H9 (cell line): Measurements from ENCODE around the gene FN1. TPM values are rescaled to one million over a fixed set of nuclear protein-coding genes. Genes with fewer than 3 reads are reported as not detected.

Experiments
- DNase-seq: peaks from one replicate; pipeline ENCODE4 v3.0.0-alpha.2; 2017
- H2AFZ ChIP-seq: one replicate; pipeline ENCODE4 v1.6.1; 2013; ENCODE audit warnings: mild to moderate bottlenecking, low read length, control low read depth, moderate library complexity
- H2AK5ac ChIP-seq: 2 replicates; pipeline ENCODE4 v1.6.1; 2013; ENCODE audit warnings: low read length, control low read depth, mixed read lengths; ENCODE audit not compliant: insufficient read length
- H2BK120ac ChIP-seq: one replicate; pipeline ENCODE4 v1.6.1; 2013; ENCODE audit warnings: low read depth, mild to moderate bottlenecking, low read length, control low read depth, inconsistent platforms; ENCODE audit not compliant: poor library complexity, severe bottlenecking
- H2BK12ac ChIP-seq: 2 replicates; pipeline ENCODE4 v1.6.1; 2013; ENCODE audit warnings: low read length, control low read depth, mixed read lengths, low read depth; ENCODE audit not compliant: insufficient read length
- H2BK15ac ChIP-seq: 2 replicates; pipeline ENCODE4 v1.6.1; 2013; ENCODE audit warnings: low read depth, low read length, control low read depth
- H2BK20ac ChIP-seq: one replicate; pipeline ENCODE4 v1.6.1; 2013; ENCODE audit warnings: low read depth, mild to moderate bottlenecking, low read length, control low read depth, inconsistent platforms; ENCODE audit not compliant: poor library complexity, severe bottlenecking
- H2BK5ac ChIP-seq: 2 replicates; pipeline ENCODE4 v1.6.1; 2013; ENCODE audit warnings: low read length, control low read depth, mixed read lengths; ENCODE audit not compliant: insufficient read length
- H3K14ac ChIP-seq: 2 replicates; pipeline ENCODE4 v1.6.1; 2013; ENCODE audit warnings: low read length, control low read depth; ENCODE audit not compliant: insufficient read depth
- H3K18ac ChIP-seq: 2 replicates; pipeline ENCODE4 v1.6.1; 2013; ENCODE audit warnings: low read depth, mild to moderate bottlenecking, mixed read lengths, low read length, control low read depth; ENCODE audit not compliant: insufficient read length
- H3K23ac ChIP-seq: 2 replicates; pipeline ENCODE4 v1.6.1; 2013; ENCODE audit warnings: low read length, control low read depth, mixed read lengths, low read depth; ENCODE audit not compliant: insufficient read length
- H3K23me2 ChIP-seq: 2 replicates; pipeline ENCODE4 v1.6.1; 2013; ENCODE audit warnings: low read depth, mild to moderate bottlenecking, mixed read lengths, low read length, control low read depth; ENCODE audit not compliant: insufficient read length, poor library complexity, severe bottlenecking
- H3K27ac ChIP-seq: 2 replicates; pipeline ENCODE4 v1.5.1; 2013; ENCODE audit warnings: low read length, control low read depth, mixed read lengths, low read depth; ENCODE audit not compliant: insufficient read length
- H3K27me3 ChIP-seq: 2 replicates; pipeline ENCODE4 v1.6.1; 2013; ENCODE audit warnings: low read length, control low read depth, inconsistent platforms; ENCODE audit not compliant: insufficient read depth
- H3K4ac ChIP-seq: 2 replicates; pipeline ENCODE4 v1.6.1; 2013; ENCODE audit warnings: low read depth, mild to moderate bottlenecking, control low read depth, inconsistent platforms, low read length, moderate library complexity
- H3K4me1 ChIP-seq: 2 replicates; pipeline ENCODE4 v1.6.1; 2013; ENCODE audit warnings: low read length, control low read depth, inconsistent platforms; ENCODE audit not compliant: insufficient read depth
- H3K4me2 ChIP-seq: 2 replicates; pipeline ENCODE4 v1.6.1; 2013; ENCODE audit warnings: low read length, control low read depth, mixed read lengths; ENCODE audit not compliant: insufficient read length, insufficient read depth
- H3K56ac ChIP-seq: 2 replicates; pipeline ENCODE4 v1.6.1; 2013; ENCODE audit warnings: low read depth, mild to moderate bottlenecking, mixed read lengths, low read length, control low read depth; ENCODE audit not compliant: insufficient read length
- H3K79me1 ChIP-seq: 2 replicates; pipeline ENCODE4 v1.6.1; 2013; ENCODE audit warnings: low read depth, mild to moderate bottlenecking, moderate library complexity, low read length, control low read depth, inconsistent platforms; ENCODE audit not compliant: insufficient read depth, poor library complexity, severe bottlenecking
- H3K79me2 ChIP-seq: 2 replicates; pipeline ENCODE4 v1.6.1; 2013; ENCODE audit warnings: low read length, control low read depth, inconsistent platforms; ENCODE audit not compliant: insufficient read depth
- H3K9ac ChIP-seq: 2 replicates; pipeline ENCODE4 v1.6.1; 2013; ENCODE audit warnings: low read length, control low read depth, mixed read lengths; ENCODE audit not compliant: insufficient read length; ENCODE audit errors: extremely low read depth
- H3K9me3 ChIP-seq: one replicate; pipeline ENCODE4 v1.6.1; 2013; ENCODE audit warnings: low read depth, low read length, inconsistent platforms; ENCODE audit not compliant: control insufficient read depth
- H3T11ph ChIP-seq: one replicate; pipeline ENCODE4 v1.6.1; 2013; ENCODE audit warnings: mild to moderate bottlenecking, low read length, control low read depth, inconsistent platforms
- H4K20me1 ChIP-seq: one replicate; pipeline ENCODE4 v1.6.1; 2013; ENCODE audit not compliant: control insufficient read depth, insufficient read length, insufficient read depth
- H4K5ac ChIP-seq: 2 replicates; pipeline ENCODE4 v1.6.1; 2013; ENCODE audit warnings: low read depth, mild to moderate bottlenecking, mixed read lengths, low read length, control low read depth; ENCODE audit not compliant: insufficient read length
- H4K8ac ChIP-seq: replicated peaks from 2 replicates; pipeline ENCODE4 v1.6.1; 2013; ENCODE audit warnings: low read length, control low read depth, mixed read lengths, low read depth; ENCODE audit not compliant: insufficient read length
- H4K91ac ChIP-seq: 2 replicates; pipeline ENCODE4 v1.6.1; 2013; ENCODE audit warnings: low read depth, mild to moderate bottlenecking, moderate library complexity, mixed read lengths, low read length, control low read depth; ENCODE audit not compliant: insufficient read length
- H3K27ac Mint-ChIP-seq, 3 experiments: 2 replicates in 2 of 3; 3 replicates in 1 of 3; pipeline ENCODE4 v1.8.0; 2020 to 2021; ENCODE audit warnings: mixed read lengths in 3 of 3, mild to moderate bottlenecking in 1 of 3, moderate library complexity in 1 of 3
- H3K27me3 Mint-ChIP-seq: 2 replicates; pipeline ENCODE4 v1.8.0; 2021; ENCODE audit warnings: low read depth, mild to moderate bottlenecking, moderate library complexity, mixed read lengths
- H3K36me3 Mint-ChIP-seq, 3 experiments: 2 replicates in 2 of 3; 3 replicates in 1 of 3; pipeline ENCODE4 v1.8.0; 2020 to 2021; ENCODE audit warnings: low read depth in 3 of 3, mixed read lengths in 3 of 3; ENCODE audit not compliant: insufficient read depth in 1 of 3
- H3K4me1 Mint-ChIP-seq, 2 experiments: 2 replicates each; pipeline ENCODE4 v1.8.0; 2020; ENCODE audit warnings: mixed read lengths in 2 of 2
- H3K4me3 Mint-ChIP-seq, 2 experiments: 2 replicates in 1 of 2; 3 replicates in 1 of 2; pipeline ENCODE4 v1.8.0; 2020 to 2021; ENCODE audit warnings: mild to moderate bottlenecking in 2 of 2, mixed read lengths in 2 of 2, moderate library complexity in 1 of 2
- H3K9me3 Mint-ChIP-seq, 2 experiments: 2 replicates in 1 of 2; 3 replicates in 1 of 2; pipeline ENCODE4 v1.8.0; 2020; ENCODE audit warnings: mild to moderate bottlenecking in 2 of 2, mixed read lengths in 2 of 2, moderate library complexity in 1 of 2
- CTCF ChIP-seq: fragments of 200-600 bp; sonication (generic); conservative IDR thresholded peaks from 3 replicates; pipeline ENCODE4 v1.8.0; 2021; ENCODE audit warnings: antibody characterized with exemption, mild to moderate bottlenecking
- WGBS: extraction: QIAGEN DNeasy Blood & Tissue Kit; methylation state at CpG from one replicate; pipeline ENCODE4 v1.1.7; 2013; ENCODE audit warnings: missing lambda C conversion rate, low lambda C conversion rate, mixed read lengths; ENCODE audit not compliant: insufficient read length; ENCODE audit errors: extremely low coverage; 5-methylcytosine and 5-hydroxymethylcytosine counted together
- total RNA-seq: library from RNA; stranded (reverse); gene quantifications from 2 replicates; pipeline ENCODE4 v1.2.1, GENCODE V29; 2021

The FN1 gene
- total RNA-seq, 1 experiment from 2014 or later: 56.0 TPM

- no CpG with 5 or more reads among the region's 4 CpGs for WGBS
- no peak overlapping the region for H3K18ac ChIP-seq
- H4K5ac ChIP-seq: no peak overlapping the region
- H4K20me1 ChIP-seq: no peaks in the 10 kb centered on the region
- Mint-ChIP-seq H3K4me1 (no peaks in the 10 kb centered on the region), H3K36me3 (peaks cover 21 to 50% (median 33%) of the 10 kb centered on the region in 3 experiments), H3K27ac (no peak overlapping the region; a peak in 1 of 7 replicates), H3K9me3 (no peaks in the 10 kb centered on the region), H3K27me3 (no peaks in the 10 kb centered on the region), H3K4me3 (no peak overlapping the region)
- no peak overlapping the region for H2BK120ac ChIP-seq
- TF ChIP-seq CTCF: no peak
- no peak for DNase-seq
- no peak overlapping the region for H2AK5ac ChIP-seq
- no peak overlapping the region for H3K4ac ChIP-seq
- no peaks in the 10 kb centered on the region for H3K4me1 ChIP-seq
- H3K23ac ChIP-seq: no peak overlapping the region
- H3K27ac ChIP-seq: no peak overlapping the region
- H2BK20ac ChIP-seq: no peak overlapping the region
- H3K9ac ChIP-seq: no peak overlapping the region
- H3K23me2 ChIP-seq: no peaks in the 10 kb centered on the region
- no peak overlapping the region for H3K56ac ChIP-seq
- no peak overlapping the region for H2AFZ ChIP-seq
- no peaks in the 10 kb centered on the region for H3K27me3 ChIP-seq
- no peaks in the 10 kb centered on the region for H3K9me3 ChIP-seq
- no peak overlapping the region for H2BK5ac ChIP-seq
- H3K79me1 ChIP-seq: no peaks in the 10 kb centered on the region
- no peak overlapping the region for H3K14ac ChIP-seq
- H2BK12ac ChIP-seq: no peak overlapping the region
- no peaks in the 10 kb centered on the region for H3K79me2 ChIP-seq
- H3K4me2 ChIP-seq: no peak overlapping the region
- H3T11ph ChIP-seq: no peak overlapping the region
- H4K91ac ChIP-seq: no peak overlapping the region
- no peak overlapping the region for H4K8ac ChIP-seq
- no peak overlapping the region for H2BK15ac ChIP-seq
Measured at GRCh38 chr2:215352602-215353001, 83.3 kb downstream of the FN1 start.
